HEK293 (cell line): ENCODE data around the gene MAN1B1.
A peak's percentile ranks its signal among the peaks of the same experiment; 100 is the strongest.

Experiments
- CTCF ChIA-PET: fragments of 350-600 bp; formaldehyde crosslinking; extraction: SDS; loops from one replicate; lab custom pipeline; 2021; ENCODE audit warnings: antibody characterized with exemption; lab: Yijun Ruan, JAX
- POLR2A ChIA-PET: fragments of 300-600 bp; formaldehyde crosslinking; extraction: SDS; loops from one replicate; lab custom pipeline; 2020; ENCODE audit warnings: antibody characterized with exemption, inconsistent platforms; lab: Yijun Ruan, JAX
- H3K27ac ChIP-seq: fragments of 200-500 bp; sonication (Bioruptor generic); 2 replicates; pipeline ENCODE4 v1.5.1; 2014; ENCODE audit warnings: low read depth, low read length, control low read depth, inconsistent platforms; ENCODE audit errors: extremely low read depth
- H3K36me3 ChIP-seq, 2 experiments: fragments of 200-500 bp in 1 of 2; sonication (Bioruptor generic) in 1 of 2; 1 replicate in 1 of 2; 2 replicates in 1 of 2; pipeline ENCODE4 v1.5.1; 2014 to 2017; ENCODE audit warnings: inconsistent platforms in 2 of 2, low read length in 2 of 2; ENCODE audit not compliant: control insufficient read depth in 2 of 2, insufficient read depth in 1 of 2
- H3K4me1 ChIP-seq: fragments of 200-500 bp; sonication (Bioruptor generic); 2 replicates; pipeline ENCODE4 v1.5.1; 2014; ENCODE audit warnings: mild to moderate bottlenecking, low read length, inconsistent platforms; ENCODE audit not compliant: control insufficient read depth, insufficient read depth
- H3K4me3 ChIP-seq: 2 replicates; pipeline ENCODE4 v1.5.1; 2011; ENCODE audit warnings: low read depth, mild to moderate bottlenecking, control low read depth, low read length, moderate library complexity
- H3K9me3 ChIP-seq: fragments of 200-500 bp; sonication (Bioruptor generic); 2 replicates; pipeline ENCODE4 v1.5.1; 2014; ENCODE audit warnings: low read depth, low read length, inconsistent platforms; ENCODE audit not compliant: control insufficient read depth, insufficient read depth
- GFI1B ChIP-seq: fragments of 450-650 bp; formaldehyde crosslinking; IDR thresholded peaks from 2 replicates; pipeline ENCODE4 v1.5.1; 2016; ENCODE audit warnings: missing biosample characterization, missing genetic modification characterization
- HIC1 ChIP-seq: fragments of 450-650 bp; formaldehyde crosslinking; IDR thresholded peaks from 2 replicates; pipeline ENCODE4 v1.5.1; 2016; ENCODE audit warnings: missing biosample characterization, missing genetic modification characterization
- KLF10 ChIP-seq: fragments of 450-650 bp; IDR thresholded peaks from 2 replicates; pipeline ENCODE4 v1.5.1; 2018; ENCODE audit warnings: missing biosample characterization, mild to moderate bottlenecking, missing genetic modification characterization
- PRDM1 ChIP-seq: fragments of 450-650 bp; formaldehyde crosslinking; IDR thresholded peaks from 2 replicates; pipeline ENCODE4; 2016; ENCODE audit warnings: missing biosample characterization, missing genetic modification characterization
- SALL2 ChIP-seq: fragments of 450-650 bp; formaldehyde crosslinking; IDR thresholded peaks from 2 replicates; pipeline ENCODE4 v1.5.0; 2017; ENCODE audit warnings: missing biosample characterization, mild to moderate bottlenecking, missing genetic modification characterization, borderline replicate concordance
- SETDB1 ChIP-seq: IDR thresholded peaks from one replicate; pipeline ENCODE4 v1.6.1; 2017; ENCODE audit warnings: mild to moderate bottlenecking, low read length, moderate library complexity, mixed read lengths; ENCODE audit not compliant: insufficient read length
- TCF7L2 ChIP-seq: IDR thresholded peaks from 2 replicates; pipeline ENCODE4 v1.6.1; 2011; ENCODE audit warnings: low read depth, mild to moderate bottlenecking, inconsistent platforms, low read length, moderate library complexity, borderline replicate concordance
- TRIM28 ChIP-seq: IDR thresholded peaks from 2 replicates; pipeline ENCODE4 v1.6.1; 2011; ENCODE audit warnings: low read length, control low read depth, borderline replicate concordance
- YY1 ChIP-seq: fragments of 450-650 bp; formaldehyde crosslinking; IDR thresholded peaks from 2 replicates; pipeline ENCODE4 v1.5.1; 2018; ENCODE audit warnings: missing biosample characterization, missing genetic modification characterization
- ZEB2 ChIP-seq: fragments of 450-650 bp; formaldehyde crosslinking; IDR thresholded peaks from 2 replicates; pipeline ENCODE4 v1.5.1; 2016; ENCODE audit warnings: missing biosample characterization, missing genetic modification characterization
- ZFHX2 ChIP-seq: fragments of 450-650 bp; formaldehyde crosslinking; conservative IDR thresholded peaks from 2 replicates; pipeline ENCODE4 v1.5.1; 2016; ENCODE audit warnings: missing biosample characterization, missing genetic modification characterization
- ZFP3 ChIP-seq: fragments of 450-650 bp; formaldehyde crosslinking; IDR thresholded peaks from 2 replicates; pipeline ENCODE4 v1.5.1; 2016; ENCODE audit warnings: low read depth, missing biosample characterization, missing genetic modification characterization
- ZNF10 ChIP-seq: fragments of 450-650 bp; formaldehyde crosslinking; IDR thresholded peaks from 2 replicates; pipeline ENCODE4 v1.5.1; 2017; ENCODE audit warnings: missing biosample characterization, missing genetic modification characterization
- ZNF18 ChIP-seq: fragments of 450-650 bp; formaldehyde crosslinking; IDR thresholded peaks from 2 replicates; pipeline ENCODE4 v1.5.1; 2016; ENCODE audit warnings: missing biosample characterization, missing genetic modification characterization
- ZNF202 ChIP-seq: fragments of 450-650 bp; formaldehyde crosslinking; IDR thresholded peaks from 2 replicates; pipeline ENCODE4 v1.5.1; 2016; ENCODE audit warnings: missing biosample characterization, missing genetic modification characterization, borderline replicate concordance
- ZNF214 ChIP-seq: fragments of 450-650 bp; formaldehyde crosslinking; IDR thresholded peaks from 2 replicates; pipeline ENCODE4 v1.5.1; 2017; ENCODE audit warnings: missing biosample characterization, mild to moderate bottlenecking, missing genetic modification characterization, borderline replicate concordance
- ZNF335 ChIP-seq: fragments of 450-650 bp; formaldehyde crosslinking; conservative IDR thresholded peaks from 2 replicates; pipeline ENCODE4 v1.5.1; 2016; ENCODE audit warnings: missing biosample characterization, missing genetic modification characterization
- ZNF404 ChIP-seq: fragments of 450-650 bp; formaldehyde crosslinking; IDR thresholded peaks from 2 replicates; pipeline ENCODE4 v1.5.1; 2017; ENCODE audit warnings: missing biosample characterization, missing genetic modification characterization
- ZNF555 ChIP-seq: fragments of 450-650 bp; formaldehyde crosslinking; conservative IDR thresholded peaks from 2 replicates; pipeline ENCODE4 v1.5.1; 2017; ENCODE audit warnings: missing biosample characterization, mild to moderate bottlenecking, missing genetic modification characterization, inconsistent platforms
- ZNF629 ChIP-seq: fragments of 450-650 bp; formaldehyde crosslinking; IDR thresholded peaks from 2 replicates; pipeline ENCODE4 v1.5.1; 2017; ENCODE audit warnings: missing biosample characterization, missing genetic modification characterization
- ZNF639 ChIP-seq: fragments of 450-650 bp; formaldehyde crosslinking; IDR thresholded peaks from 2 replicates; pipeline ENCODE4 v1.5.1; 2016; ENCODE audit warnings: missing biosample characterization, missing genetic modification characterization
- ZNF843 ChIP-seq: fragments of 450-650 bp; formaldehyde crosslinking; IDR thresholded peaks from 2 replicates; pipeline ENCODE4 v1.5.1; 2016; ENCODE audit warnings: missing biosample characterization, missing genetic modification characterization
- ZSCAN23 ChIP-seq: fragments of 450-650 bp; formaldehyde crosslinking; IDR thresholded peaks from 2 replicates; pipeline ENCODE4 v1.5.1; 2016; ENCODE audit warnings: missing biosample characterization, missing genetic modification characterization
- ZSCAN30 ChIP-seq: fragments of 450-650 bp; IDR thresholded peaks from 2 replicates; pipeline ENCODE4 v1.5.1; 2018; ENCODE audit warnings: missing biosample characterization, mild to moderate bottlenecking, missing genetic modification characterization, moderate library complexity
- ZSCAN5A ChIP-seq: fragments of 450-650 bp; formaldehyde crosslinking; IDR thresholded peaks from 2 replicates; pipeline ENCODE4 v1.5.1; 2016; ENCODE audit warnings: missing biosample characterization, missing genetic modification characterization
- TF ChIP-seq, protein P1 (sequence below): fragments of 450-650 bp; IDR thresholded peaks from 2 replicates; pipeline ENCODE4 v1.5.1; 2018; ENCODE audit warnings: missing biosample characterization, missing genetic modification characterization

The MAN1B1 gene

DNA sequence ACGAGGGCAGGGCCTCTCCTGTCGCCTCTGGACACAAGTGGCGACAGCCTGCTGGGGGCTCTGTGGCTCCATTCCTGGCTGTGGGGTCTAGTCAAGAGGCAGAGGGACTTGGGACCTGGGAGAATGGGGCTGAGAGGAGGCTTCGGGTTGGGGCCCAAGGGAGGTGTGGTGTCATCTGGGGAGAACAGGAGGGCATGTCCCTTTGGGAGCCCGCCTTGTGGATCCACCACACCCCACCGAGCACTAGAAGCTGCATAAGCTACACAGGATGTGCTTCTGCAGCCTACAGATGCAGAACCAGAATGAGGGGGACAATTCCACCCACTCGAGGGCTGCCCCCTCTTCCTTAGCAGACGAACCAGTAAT, 3.9 kb upstream of the MAN1B1 start:
- Histone ChIP-seq H3K4me1 (0 out of 2 replicates have a peak, but pooled peaks cover 3% of the 10 kb centered on the region), H3K27ac (no peak overlapping the region), H3K9me3 (no peaks in the 10 kb centered on the region), H3K36me3 (peaks cover 0 to 46% of the 10 kb centered on the region in 2 experiments; a peak in 1 of 3 replicates), H3K4me3 (no peak overlapping the region)
- POLR2A ChIA-PET, result interaction anchor here (7.8 kb wide), 1 partner anchor 14 kb away, joined by 137 read pairs; the partner anchor contains the start of gene SAPCD2
- no peak for TF ChIP-seq ZNF404 (tag by site-specific recombination)
- peak; percentile 71; the same call in 1 of the 2 replicates for TF ChIP-seq ZFHX2 (tag by site-specific recombination)
- CTCF ChIA-PET, result interaction anchor here (0.9 to 5.9 kb wide), 5 partner anchors 8 to 54 kb away, joined by 3 to 34 read pairs (median 6); no protein-coding TSS in a partner anchor

DNA sequence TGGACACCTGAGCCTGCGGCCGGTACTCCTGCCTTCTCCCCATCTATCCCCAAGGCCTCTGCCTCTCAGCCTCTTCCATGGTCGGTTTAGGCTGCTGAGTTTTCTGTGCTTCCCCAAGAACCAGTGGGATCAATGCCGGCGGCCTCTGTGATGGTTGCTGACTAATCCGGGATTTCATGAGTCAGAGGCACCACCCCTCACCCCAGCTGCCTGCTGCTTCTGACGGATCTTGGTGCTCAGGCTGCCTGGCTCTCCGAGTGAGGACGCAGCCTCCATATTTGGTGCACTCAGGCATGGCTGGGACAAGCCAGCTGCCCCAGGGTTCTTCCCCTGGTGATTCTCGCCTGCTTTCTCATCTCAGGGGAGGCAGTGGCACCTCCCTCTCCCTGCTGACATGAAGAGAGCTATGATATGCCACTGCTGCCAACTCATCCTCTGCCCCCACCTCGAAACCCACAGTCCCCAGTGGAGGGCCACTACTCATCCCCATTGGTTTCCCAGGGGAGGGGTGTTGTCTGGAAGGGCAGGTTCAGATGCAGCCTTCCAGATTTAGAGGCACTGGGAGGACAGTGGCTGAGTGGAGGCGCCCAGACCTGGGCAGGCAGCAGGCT, 3.3 kb upstream of the MAN1B1 start:
- Histone ChIP-seq H3K27ac (no peak overlapping the region), H3K4me1 (0 out of 2 replicates have a peak, but pooled peaks cover 3% of the 10 kb centered on the region), H3K9me3 (no peaks in the 10 kb centered on the region), H3K36me3 (peaks cover 0 to 49% of the 10 kb centered on the region in 2 experiments; a peak in 1 of 3 replicates), H3K4me3 (no peak overlapping the region)
- POLR2A ChIA-PET, result interaction anchor here (0.5 to 7.8 kb wide), 3 partner anchors 14 to 625 kb away, joined by 3 to 137 read pairs (median 4); partner anchors contain the start of genes SAPCD2 and TUBB4B
- CTCF ChIA-PET, result interaction anchor here (0.6 to 5.9 kb wide), 11 partner anchors 9 to 675 kb away, joined by 3 to 34 read pairs (median 5); no protein-coding TSS in a partner anchor
- TF ChIP-seq ZSCAN5A (tag by site-specific recombination) (no peak), ZSCAN23 (tag by site-specific recombination) (no peak), ZNF629 (peak; percentile 54), HIC1 (tag by site-specific recombination) (peak; percentile 37; the same call in 1 of the 2 replicates), TRIM28 (no peak), PRDM1 (tag by site-specific recombination) (no peak), ZNF18 (tag by site-specific recombination) (no peak), ZSCAN30 (tag by site-specific recombination) (peak; percentile 20; the same call in 1 of the 2 replicates), SETDB1 (no peak), ZEB2 (tag by site-specific recombination) (no peak; the same call in 1 of the 2 replicates), ZNF639 (tag by site-specific recombination) (0 out of 2 replicates have a peak, but pooled peaks have one; percentile 18), ZNF843 (no peak), ZNF335 (peak; percentile 72), YY1 (tag by site-specific recombination) (no peak), TCF7L2 (no peak), GFI1B (tag by site-specific recombination) (no peak), ZNF202 (tag by site-specific recombination) (no peak), ZNF214 (tag by site-specific recombination) (no peak), SALL2 (tag by site-specific recombination) (no peak), KLF10 (tag by site-specific recombination) (peak; percentile 64; the same call in 1 of the 2 replicates), ZNF555 (tag by site-specific recombination) (no peak), ZFP3 (tag by site-specific recombination) (no peak), ZNF10 (tag by site-specific recombination) (peak; percentile 94)
- TF ChIP-seq, protein P1, sequence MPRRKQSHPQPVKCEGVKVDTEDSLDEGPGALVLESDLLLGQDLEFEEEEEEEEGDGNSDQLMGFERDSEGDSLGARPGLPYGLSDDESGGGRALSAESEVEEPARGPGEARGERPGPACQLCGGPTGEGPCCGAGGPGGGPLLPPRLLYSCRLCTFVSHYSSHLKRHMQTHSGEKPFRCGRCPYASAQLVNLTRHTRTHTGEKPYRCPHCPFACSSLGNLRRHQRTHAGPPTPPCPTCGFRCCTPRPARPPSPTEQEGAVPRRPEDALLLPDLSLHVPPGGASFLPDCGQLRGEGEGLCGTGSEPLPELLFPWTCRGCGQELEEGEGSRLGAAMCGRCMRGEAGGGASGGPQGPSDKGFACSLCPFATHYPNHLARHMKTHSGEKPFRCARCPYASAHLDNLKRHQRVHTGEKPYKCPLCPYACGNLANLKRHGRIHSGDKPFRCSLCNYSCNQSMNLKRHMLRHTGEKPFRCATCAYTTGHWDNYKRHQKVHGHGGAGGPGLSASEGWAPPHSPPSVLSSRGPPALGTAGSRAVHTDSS (tag by site-specific recombination), result no peak
